ENCODE measurements around the gene USF2.
"Not testable (repeated sequence)": the region's sequence is repeated elsewhere in the genome, so short reads cannot be mapped to it uniquely, and the experiment has no call there.

USF2 gene

GRCh38 chr19:35266520-35267352, 2.0 kb upstream of the USF2 start:
- DNase-seq: no peak

GRCh38 chr19:35267353-35267817, 1.4 kb upstream of the USF2 start:
- peak; percentile 30 for DNase-seq

GRCh38 chr19:35267818-35268535, 785 bp upstream of the USF2 start:
- DNase-seq: peak; percentile 70

- peak; percentile 75 for DNase-seq
These were observed 816 bp downstream of the USF2 start for GRCh38 chr19:35269438-35270117.

GRCh38 chr19:35270381-35270811, 1.6 kb downstream of the USF2 start:
- no peak for DNase-seq

- DNase-seq: no peak
These were observed 2.8 kb downstream of the USF2 start for GRCh38 chr19:35271546-35271945.

- no peak for DNase-seq
These were observed 3.5 kb downstream of the USF2 start for GRCh38 chr19:35272122-35272719.

GRCh38 chr19:35272954-35273649, 4.3 kb downstream of the USF2 start:
- no peak for DNase-seq

GRCh38 chr19:35273686-35274259, 5.0 kb downstream of the USF2 start:
- DNase-seq: no peak

- no peak for DNase-seq
These were observed 5.6 kb downstream of the USF2 start for GRCh38 chr19:35274323-35274722.

- DNase-seq: no peak
These were observed 8.0 kb downstream of the USF2 start for GRCh38 chr19:35276706-35277281.

- no peak for DNase-seq
These were observed 10.0 kb downstream of the USF2 start for GRCh38 chr19:35278578-35279284.

- DNase-seq: no peak
These were observed 10.6 kb downstream of the USF2 start for GRCh38 chr19:35279374-35279773.

- no peak for DNase-seq
These were observed 11.4 kb downstream of the USF2 start for GRCh38 chr19:35279985-35280821.

GRCh38 chr19:35281303-35281702, 12.5 kb downstream of the USF2 start:
- no peak for DNase-seq

GRCh38 chr19:35284153-35285094, 15.7 kb downstream of the USF2 start:
- DNase-seq: no peak

- no peak for DNase-seq
These were observed 16.3 kb downstream of the USF2 start for GRCh38 chr19:35285095-35285449.

- not testable (repeated sequence) for DNase-seq
These were observed 16.7 kb downstream of the USF2 start for GRCh38 chr19:35285465-35285864.

GRCh38 chr19:35286101-35286500, 17.3 kb downstream of the USF2 start:
- not testable (repeated sequence) for DNase-seq

Measured in HCEC 1CT (cell line).